Chondrocyte (in vitro differentiated cells): ENCODE measurements around the gene RANBP10. TPM values are rescaled to one million over a fixed set of nuclear protein-coding genes. Genes with fewer than 3 reads are reported as not detected.

ENCODE experiments used
- DNase-seq: peaks from one replicate; pipeline ENCODE4 v3.0.0; 2021; ENCODE audit warnings: mixed read lengths, low spot score
- H3K27ac Mint-ChIP-seq: one replicate; pipeline ENCODE4 v1.8.0; 2021; ENCODE audit warnings: mild to moderate bottlenecking, moderate library complexity, mixed read lengths; ENCODE audit not compliant: unreplicated experiment
- H3K27me3 Mint-ChIP-seq: 2 replicates; pipeline ENCODE4 v1.8.0; 2021; ENCODE audit warnings: low read depth, mixed read lengths
- H3K36me3 Mint-ChIP-seq: 2 replicates; pipeline ENCODE4 v1.8.0; 2021; ENCODE audit warnings: low read depth, mixed read lengths
- H3K4me1 Mint-ChIP-seq: 2 replicates; pipeline ENCODE4 v1.8.0; 2021; ENCODE audit warnings: low read depth, mild to moderate bottlenecking, mixed read lengths
- H3K4me3 Mint-ChIP-seq: one replicate; pipeline ENCODE4 v1.8.0; 2021; ENCODE audit warnings: mild to moderate bottlenecking, moderate library complexity, mixed read lengths; ENCODE audit not compliant: unreplicated experiment
- H3K9me3 Mint-ChIP-seq: 2 replicates; pipeline ENCODE4 v1.8.0; 2021; ENCODE audit warnings: low read depth, mixed read lengths
- total RNA-seq: library from RNA; stranded (reverse); gene quantifications from 3 replicates; pipeline ENCODE4 v1.2.1, GENCODE V29; 2021
- TF ChIP-seq, protein P1 (sequence below): fragments of 200-600 bp; sonication (generic); IDR thresholded peaks from 2 replicates; pipeline ENCODE4 v1.5.0; 2021; ENCODE audit warnings: antibody characterized with exemption, mild to moderate bottlenecking, moderate library complexity

RANBP10 gene
- total RNA-seq, 1 donor from 2014 or later = 14.4 TPM

DNA sequence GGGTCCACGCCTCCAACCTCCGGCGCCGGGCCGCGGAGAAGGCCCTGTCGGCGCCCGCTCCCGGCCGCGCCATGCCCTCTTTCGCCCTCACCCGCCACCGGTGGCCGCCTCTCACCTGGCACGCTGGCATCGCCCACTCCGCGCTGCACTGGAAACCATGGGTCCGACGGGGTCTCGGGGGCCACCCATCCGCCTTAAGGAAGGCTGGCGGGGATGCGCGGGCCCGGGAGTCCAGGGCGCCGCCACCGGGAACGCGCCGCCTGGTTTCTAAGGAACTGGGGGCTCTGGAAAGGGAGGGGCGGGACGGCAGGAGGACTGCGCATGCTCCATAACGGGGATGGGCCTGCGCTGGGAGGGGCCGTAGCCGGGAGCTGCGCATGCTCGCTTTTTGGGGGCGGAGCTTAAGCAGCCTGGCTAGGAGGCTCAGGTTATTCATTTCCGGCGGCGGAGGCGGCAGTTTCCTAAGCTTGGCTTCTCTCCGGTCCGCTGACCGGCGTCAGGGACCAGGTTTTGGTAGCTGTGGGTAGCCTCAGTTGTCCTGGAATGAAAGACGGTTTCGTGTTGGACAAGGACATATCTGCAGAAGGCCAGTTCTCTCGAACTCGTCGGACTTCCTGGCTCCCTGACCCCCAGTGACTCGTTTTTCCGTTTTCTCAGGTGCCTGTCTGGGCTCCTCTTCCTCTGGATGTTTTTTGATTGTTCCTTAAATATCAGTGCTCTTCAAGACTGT, 87.1 kb downstream of the RANBP10 start, which contains the start of gene GFOD2:
TSS of gene GFOD2 (minus strand) at position 269 of the 730 bp plus-strand sequence. CDS start 33,601 bp downstream, outside the sequence.
- Mint-ChIP-seq H3K4me1 (peaks cover 33% of the 10 kb centered on the region), H3K36me3 (no peaks in the 10 kb centered on the region), H3K9me3 (no peaks in the 10 kb centered on the region), H3K27me3 (no peaks in the 10 kb centered on the region), H3K4me3 (peak within 1 kb of the TSS; percentile 91), H3K27ac (peak within 1 kb of the TSS; percentile 95)
- TF ChIP-seq, protein P1, sequence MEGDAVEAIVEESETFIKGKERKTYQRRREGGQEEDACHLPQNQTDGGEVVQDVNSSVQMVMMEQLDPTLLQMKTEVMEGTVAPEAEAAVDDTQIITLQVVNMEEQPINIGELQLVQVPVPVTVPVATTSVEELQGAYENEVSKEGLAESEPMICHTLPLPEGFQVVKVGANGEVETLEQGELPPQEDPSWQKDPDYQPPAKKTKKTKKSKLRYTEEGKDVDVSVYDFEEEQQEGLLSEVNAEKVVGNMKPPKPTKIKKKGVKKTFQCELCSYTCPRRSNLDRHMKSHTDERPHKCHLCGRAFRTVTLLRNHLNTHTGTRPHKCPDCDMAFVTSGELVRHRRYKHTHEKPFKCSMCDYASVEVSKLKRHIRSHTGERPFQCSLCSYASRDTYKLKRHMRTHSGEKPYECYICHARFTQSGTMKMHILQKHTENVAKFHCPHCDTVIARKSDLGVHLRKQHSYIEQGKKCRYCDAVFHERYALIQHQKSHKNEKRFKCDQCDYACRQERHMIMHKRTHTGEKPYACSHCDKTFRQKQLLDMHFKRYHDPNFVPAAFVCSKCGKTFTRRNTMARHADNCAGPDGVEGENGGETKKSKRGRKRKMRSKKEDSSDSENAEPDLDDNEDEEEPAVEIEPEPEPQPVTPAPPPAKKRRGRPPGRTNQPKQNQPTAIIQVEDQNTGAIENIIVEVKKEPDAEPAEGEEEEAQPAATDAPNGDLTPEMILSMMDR = peak; percentile 35
- peak; percentile 97 for DNase-seq

DNA sequence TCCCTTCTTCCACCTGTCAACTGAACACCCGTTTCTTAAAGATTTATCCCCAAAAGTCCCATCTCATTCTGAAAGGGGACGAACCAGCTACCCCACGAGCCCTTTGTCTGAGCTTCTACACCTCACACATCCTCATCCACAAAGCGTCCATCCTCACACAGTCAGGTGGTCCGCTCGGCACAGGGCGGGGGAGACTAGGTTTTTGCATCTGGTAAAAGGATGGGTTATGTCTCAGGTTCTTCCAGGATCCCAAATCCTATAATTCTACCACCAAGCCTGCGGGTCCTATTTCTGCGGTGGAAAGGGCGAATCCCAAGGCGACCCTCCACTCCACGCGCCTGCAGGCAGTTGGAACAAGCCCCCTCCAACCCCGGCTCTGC, 87.7 kb downstream of the RANBP10 start:
- no peaks in the 10 kb centered on the region for H3K27me3 Mint-ChIP-seq
- no peak for DNase-seq
- no peaks in the 10 kb centered on the region for H3K9me3 Mint-ChIP-seq
- H3K4me1 Mint-ChIP-seq = peaks cover 33% of the 10 kb centered on the region
- peak overlapping the region; percentile 76 for H3K27ac Mint-ChIP-seq
- no peaks in the 10 kb centered on the region for H3K36me3 Mint-ChIP-seq
- peak overlapping the region; percentile 91 for H3K4me3 Mint-ChIP-seq
- TF ChIP-seq, protein P1 = no peak

DNA sequence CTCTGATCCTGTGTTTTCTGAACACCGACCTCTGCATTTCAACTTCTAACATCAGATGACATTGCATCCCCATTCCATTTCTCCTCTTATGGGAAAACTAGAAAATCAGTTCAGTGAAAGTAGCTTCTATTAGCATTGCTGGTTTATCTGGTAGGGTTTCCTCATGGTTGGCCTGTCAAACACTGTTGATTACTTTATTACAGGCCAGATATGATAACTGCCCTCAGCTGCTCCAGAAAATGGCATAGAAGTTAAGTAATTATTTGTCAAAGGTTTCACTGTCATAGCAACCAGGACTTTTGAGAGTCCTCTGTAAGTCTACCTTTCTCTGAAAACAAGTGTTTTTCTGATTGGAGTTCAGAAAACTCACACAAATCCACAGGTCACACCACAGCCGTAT, 90.3 kb downstream of the RANBP10 start:
- Mint-ChIP-seq H3K27ac (no peak overlapping the region), H3K4me1 (peaks cover 33% of the 10 kb centered on the region), H3K9me3 (no peaks in the 10 kb centered on the region), H3K36me3 (no peaks in the 10 kb centered on the region), H3K4me3 (no peak overlapping the region), H3K27me3 (no peaks in the 10 kb centered on the region)
- TF ChIP-seq, protein P1 = no peak
- no peak for DNase-seq

DNA sequence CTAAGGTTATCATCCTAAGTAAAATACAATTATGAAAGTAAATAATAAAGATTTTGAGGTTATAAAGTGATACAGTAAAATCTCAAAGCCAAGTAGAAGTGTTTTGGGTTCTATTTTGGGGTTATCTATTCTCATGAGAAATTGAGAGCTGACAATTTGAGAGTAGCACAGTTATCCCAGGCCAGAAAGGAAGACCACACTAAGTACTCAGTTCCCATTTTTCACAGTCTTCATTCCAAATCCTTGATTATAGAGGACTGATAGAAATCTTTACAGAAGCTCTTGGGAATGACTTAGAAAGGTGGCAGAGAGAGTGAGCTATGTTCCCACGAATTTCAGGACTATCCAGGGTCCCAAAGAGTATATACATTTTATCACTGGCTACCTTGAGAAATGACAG, 91.8 kb downstream of the RANBP10 start:
- no peaks in the 10 kb centered on the region for H3K27me3 Mint-ChIP-seq
- H3K9me3 Mint-ChIP-seq = no peaks in the 10 kb centered on the region
- DNase-seq = no peak
- no peak overlapping the region for H3K27ac Mint-ChIP-seq
- H3K4me1 Mint-ChIP-seq = peaks cover 17% of the 10 kb centered on the region
- H3K4me3 Mint-ChIP-seq = no peak overlapping the region
- TF ChIP-seq, protein P1 = no peak
- H3K36me3 Mint-ChIP-seq = peaks cover 2% of the 10 kb centered on the region

DNA sequence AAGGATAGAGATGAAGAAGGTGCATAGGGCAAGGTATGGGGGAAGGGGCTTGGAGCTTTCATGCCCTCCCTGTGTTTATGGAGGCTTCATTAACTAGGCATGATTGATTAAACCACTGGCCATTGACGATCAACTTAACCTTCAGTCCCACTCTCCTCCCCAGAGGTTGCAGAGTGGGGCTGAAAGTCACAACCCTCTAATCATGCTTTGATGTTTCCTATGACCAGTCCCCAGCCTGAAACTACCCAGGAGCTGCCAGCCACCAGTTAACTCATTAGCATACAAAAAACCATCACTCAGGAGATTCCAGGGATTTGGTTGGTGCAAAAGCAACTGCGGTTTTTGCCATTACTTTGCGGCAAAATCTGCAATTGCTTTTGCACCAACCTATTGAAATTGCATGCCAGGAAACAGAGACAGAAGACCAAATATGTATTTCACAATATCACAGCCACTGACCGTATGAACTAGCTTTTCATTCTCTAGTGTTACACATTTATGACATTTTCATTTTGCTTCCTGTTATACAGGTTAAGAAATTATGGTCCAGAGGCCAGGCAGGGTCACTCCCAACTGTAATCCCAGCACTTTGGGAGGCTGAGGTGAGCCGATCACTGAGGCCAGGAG, 92.6 kb downstream of the RANBP10 start:
- no peak overlapping the region for H3K4me3 Mint-ChIP-seq
- no peak for DNase-seq
- H3K36me3 Mint-ChIP-seq = peaks cover 2% of the 10 kb centered on the region
- no peak overlapping the region for H3K27ac Mint-ChIP-seq
- no peaks in the 10 kb centered on the region for H3K27me3 Mint-ChIP-seq
- no peaks in the 10 kb centered on the region for H3K9me3 Mint-ChIP-seq
- TF ChIP-seq, protein P1 = no peak
- H3K4me1 Mint-ChIP-seq = peaks cover 17% of the 10 kb centered on the region
